Measurements from ENCODE around the gene COX6B2.
"Not testable (repeated sequence)": the region's sequence is repeated elsewhere in the genome, so short reads cannot be mapped to it uniquely, and the experiment has no call there.

DNA sequence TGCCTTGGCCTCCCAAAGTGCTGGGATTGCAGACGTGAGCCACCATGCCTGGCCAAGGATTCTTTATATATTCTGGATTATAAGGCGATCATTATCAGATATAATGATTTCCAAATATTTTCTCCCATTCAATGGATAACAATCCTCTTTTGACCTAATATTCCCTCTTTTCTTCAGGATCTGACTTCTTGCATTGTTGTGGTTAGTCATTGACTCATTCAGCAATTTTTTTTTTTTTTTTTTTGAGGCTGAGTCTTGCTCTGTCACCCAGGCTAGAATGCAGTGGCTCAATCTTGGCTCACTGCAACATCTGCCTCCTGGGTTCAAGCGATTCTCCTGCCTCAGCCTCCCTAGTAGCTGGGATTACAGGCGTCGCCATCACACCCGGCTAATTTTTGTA, 24.7 kb downstream of the COX6B2 start:
- TF ChIP-seq POLR2AphosphoS5 (IDR thresholded peaks at IDR 0.05; ENCODE audit: low read depth, low read length); REST (IDR thresholded peaks at IDR 0.05; ENCODE audit: insufficient read depth in 1 of 2, low read depth in 2 of 2, low read length in 1 of 2); SIN3A (IDR thresholded peaks at IDR 0.05; ENCODE audit: borderline replicate concordance, insufficient read depth, low read depth, low read length); TCF7L2 (IDR thresholded peaks at IDR 0.05; ENCODE audit: low read depth, low read length): not testable (repeated sequence)
- TF ChIP-seq, protein P1, sequence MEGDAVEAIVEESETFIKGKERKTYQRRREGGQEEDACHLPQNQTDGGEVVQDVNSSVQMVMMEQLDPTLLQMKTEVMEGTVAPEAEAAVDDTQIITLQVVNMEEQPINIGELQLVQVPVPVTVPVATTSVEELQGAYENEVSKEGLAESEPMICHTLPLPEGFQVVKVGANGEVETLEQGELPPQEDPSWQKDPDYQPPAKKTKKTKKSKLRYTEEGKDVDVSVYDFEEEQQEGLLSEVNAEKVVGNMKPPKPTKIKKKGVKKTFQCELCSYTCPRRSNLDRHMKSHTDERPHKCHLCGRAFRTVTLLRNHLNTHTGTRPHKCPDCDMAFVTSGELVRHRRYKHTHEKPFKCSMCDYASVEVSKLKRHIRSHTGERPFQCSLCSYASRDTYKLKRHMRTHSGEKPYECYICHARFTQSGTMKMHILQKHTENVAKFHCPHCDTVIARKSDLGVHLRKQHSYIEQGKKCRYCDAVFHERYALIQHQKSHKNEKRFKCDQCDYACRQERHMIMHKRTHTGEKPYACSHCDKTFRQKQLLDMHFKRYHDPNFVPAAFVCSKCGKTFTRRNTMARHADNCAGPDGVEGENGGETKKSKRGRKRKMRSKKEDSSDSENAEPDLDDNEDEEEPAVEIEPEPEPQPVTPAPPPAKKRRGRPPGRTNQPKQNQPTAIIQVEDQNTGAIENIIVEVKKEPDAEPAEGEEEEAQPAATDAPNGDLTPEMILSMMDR (IDR thresholded peaks at IDR 0.05), result not testable (repeated sequence)

All from Panc1 (cell line).